DOHH2 (cell line): ENCODE measurements around the gene C1GALT1.

Source experiments
- H3F3A ChIP-seq: fragments of 200-600 bp; sonication (generic), shearing (Covaris generic); 2 replicates; pipeline ENCODE4 v1.6.0; 2016; ENCODE audit warnings: antibody characterized with exemption, mild to moderate bottlenecking; ENCODE audit not compliant: control insufficient read depth, insufficient read depth
- H3K27ac ChIP-seq: fragments of 200-600 bp; sonication (generic); 2 replicates; pipeline ENCODE4 v1.5.1; 2014; ENCODE audit warnings: low read depth, mild to moderate bottlenecking, low read length, moderate library complexity
- H3K27me3 ChIP-seq: fragments of 200-600 bp; sonication (generic); 2 replicates; pipeline ENCODE4 v1.6.1; 2014; ENCODE audit warnings: mild to moderate bottlenecking, low read length, mixed read lengths; ENCODE audit not compliant: control insufficient read depth
- H3K36me3 ChIP-seq: fragments of 200-600 bp; sonication (generic); 2 replicates; pipeline ENCODE4 v1.6.1; 2014; ENCODE audit warnings: mild to moderate bottlenecking, low read length, moderate library complexity, mixed read lengths; ENCODE audit not compliant: control insufficient read depth
- H3K4me1 ChIP-seq: fragments of 200-600 bp; sonication (generic); 2 replicates; pipeline ENCODE4 v1.6.1; 2014; ENCODE audit warnings: mild to moderate bottlenecking, low read length, mixed read lengths; ENCODE audit not compliant: control insufficient read depth
- H3K4me2 ChIP-seq: fragments of 200-600 bp; sonication (generic); 2 replicates; pipeline ENCODE4 v1.6.0; 2014; ENCODE audit warnings: mild to moderate bottlenecking, low read length, moderate library complexity
- H3K4me3 ChIP-seq: fragments of 200-600 bp; sonication (generic); 2 replicates; pipeline ENCODE4 v1.5.1; 2014; ENCODE audit warnings: mild to moderate bottlenecking, low read length, mixed read lengths
- H3K79me2 ChIP-seq: fragments of 200-600 bp; sonication (generic); 2 replicates; pipeline ENCODE4 v1.6.1; 2014; ENCODE audit warnings: mild to moderate bottlenecking, low read length, mixed read lengths; ENCODE audit not compliant: control insufficient read depth
- H3K9me2 ChIP-seq: fragments of 200-600 bp; sonication (generic); replicated peaks from 2 replicates; pipeline ENCODE4 v1.6.1; 2014; ENCODE audit warnings: mild to moderate bottlenecking, low read length, mixed read lengths; ENCODE audit not compliant: control insufficient read depth
- H3K9me3 ChIP-seq: fragments of 200-600 bp; sonication (generic); 2 replicates; pipeline ENCODE4 v1.6.1; 2014; ENCODE audit warnings: antibody characterized with exemption, low read length, mixed read lengths; ENCODE audit not compliant: control insufficient read depth, insufficient read depth
- H4K20me1 ChIP-seq: fragments of 200-600 bp; sonication (generic); 2 replicates; pipeline ENCODE4 v1.6.0; 2014; ENCODE audit warnings: low read depth, mild to moderate bottlenecking, antibody characterized with exemption, low read length, moderate library complexity; ENCODE audit not compliant: control insufficient read depth, insufficient read depth
- EZH2phosphoT487 ChIP-seq: fragments of 200-600 bp; sonication (generic); IDR thresholded peaks from 2 replicates; pipeline ENCODE4 v1.6.1; 2017; ENCODE audit warnings: borderline replicate concordance, mild to moderate bottlenecking, antibody characterized with exemption, low read length, moderate library complexity, mixed read lengths
- TF ChIP-seq, protein P1 (sequence below): fragments of 200-600 bp; sonication (generic); IDR thresholded peaks from one replicate; pipeline ENCODE4 v1.5.1; 2014; ENCODE audit warnings: antibody characterized with exemption, mild to moderate bottlenecking, low read depth, low read length; ENCODE audit not compliant: poor library complexity, severe bottlenecking

Gene C1GALT1

DNA sequence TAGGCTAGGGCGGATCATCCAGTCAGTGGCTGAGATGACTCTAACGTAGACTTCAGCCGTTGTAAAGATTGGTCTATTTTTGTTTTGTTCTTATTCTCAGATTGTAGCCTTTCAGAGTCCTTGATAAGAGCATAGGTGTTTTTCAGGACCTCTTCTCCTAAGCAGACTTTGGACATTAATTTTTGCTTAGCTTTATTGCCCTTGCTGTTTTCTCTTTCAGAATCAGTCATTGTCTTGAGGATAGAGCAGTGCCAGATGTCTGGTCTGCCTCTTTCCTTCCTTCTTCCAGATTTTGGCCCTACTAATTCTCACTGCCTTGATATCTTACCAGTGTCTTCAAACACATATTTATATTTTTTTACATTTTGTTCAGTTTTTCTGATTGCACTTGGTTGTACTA lies 49.5 kb downstream of the C1GALT1 start:
- Histone ChIP-seq H3K9me2 (no peaks in the 10 kb centered on the region), H3F3A (no peaks in the 10 kb centered on the region), H3K4me3 (no peak overlapping the region), H3K36me3 (peaks cover 15% of the 10 kb centered on the region), H4K20me1 (no peaks in the 10 kb centered on the region), H3K4me2 (no peak overlapping the region), H3K27ac (no peak overlapping the region), H3K4me1 (no peaks in the 10 kb centered on the region), H3K79me2 (peaks cover 19% of the 10 kb centered on the region), H3K9me3 (peaks cover 5% of the 10 kb centered on the region; the same call in 1 of the 2 replicates), H3K27me3 (no peaks in the 10 kb centered on the region)
- TF ChIP-seq, protein P1, sequence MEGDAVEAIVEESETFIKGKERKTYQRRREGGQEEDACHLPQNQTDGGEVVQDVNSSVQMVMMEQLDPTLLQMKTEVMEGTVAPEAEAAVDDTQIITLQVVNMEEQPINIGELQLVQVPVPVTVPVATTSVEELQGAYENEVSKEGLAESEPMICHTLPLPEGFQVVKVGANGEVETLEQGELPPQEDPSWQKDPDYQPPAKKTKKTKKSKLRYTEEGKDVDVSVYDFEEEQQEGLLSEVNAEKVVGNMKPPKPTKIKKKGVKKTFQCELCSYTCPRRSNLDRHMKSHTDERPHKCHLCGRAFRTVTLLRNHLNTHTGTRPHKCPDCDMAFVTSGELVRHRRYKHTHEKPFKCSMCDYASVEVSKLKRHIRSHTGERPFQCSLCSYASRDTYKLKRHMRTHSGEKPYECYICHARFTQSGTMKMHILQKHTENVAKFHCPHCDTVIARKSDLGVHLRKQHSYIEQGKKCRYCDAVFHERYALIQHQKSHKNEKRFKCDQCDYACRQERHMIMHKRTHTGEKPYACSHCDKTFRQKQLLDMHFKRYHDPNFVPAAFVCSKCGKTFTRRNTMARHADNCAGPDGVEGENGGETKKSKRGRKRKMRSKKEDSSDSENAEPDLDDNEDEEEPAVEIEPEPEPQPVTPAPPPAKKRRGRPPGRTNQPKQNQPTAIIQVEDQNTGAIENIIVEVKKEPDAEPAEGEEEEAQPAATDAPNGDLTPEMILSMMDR = no peak
- TF ChIP-seq EZH2phosphoT487 = no peak

- no peak overlapping the region for H3K27ac ChIP-seq
- no peaks in the 10 kb centered on the region for H4K20me1 ChIP-seq
- peaks cover 46% of the 10 kb centered on the region for H3K36me3 ChIP-seq
- TF ChIP-seq, protein P1 = no peak
- no peak for TF ChIP-seq EZH2phosphoT487
- H3K4me1 ChIP-seq = no peaks in the 10 kb centered on the region
- no peaks in the 10 kb centered on the region for H3K27me3 ChIP-seq
- no peak overlapping the region for H3K4me2 ChIP-seq
- H3K79me2 ChIP-seq = peaks cover 16% of the 10 kb centered on the region
- no peaks in the 10 kb centered on the region for H3K9me2 ChIP-seq
- H3K4me3 ChIP-seq = no peak overlapping the region
- peaks cover 5% of the 10 kb centered on the region; the same call in 1 of the 2 replicates for H3K9me3 ChIP-seq
- H3F3A ChIP-seq = no peaks in the 10 kb centered on the region
Measured at GRCh38 chr7:7235347-7235746, 53.0 kb downstream of the C1GALT1 start.

DNA sequence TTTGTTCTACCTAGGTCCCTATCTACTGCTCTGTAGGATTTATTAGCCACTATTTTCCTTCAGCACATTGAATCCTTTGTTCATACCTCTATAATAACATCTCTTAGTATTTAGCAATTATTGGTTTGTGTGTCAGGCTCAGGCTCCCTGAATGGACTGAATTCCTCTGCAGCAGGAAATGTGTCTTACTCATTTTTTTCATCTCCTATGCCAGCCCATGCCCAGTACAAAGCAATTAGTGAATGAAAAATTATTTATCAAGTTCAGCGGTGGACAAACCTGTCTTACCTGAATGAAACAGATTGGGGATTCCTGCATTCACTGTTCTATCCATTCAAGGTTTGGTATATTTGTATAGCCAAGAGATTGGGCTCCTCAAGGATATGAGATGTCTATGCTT lies 53.7 kb downstream of the C1GALT1 start:
- H3K4me1 ChIP-seq = no peaks in the 10 kb centered on the region
- peaks cover 48% of the 10 kb centered on the region for H3K36me3 ChIP-seq
- no peak overlapping the region for H3K4me3 ChIP-seq
- no peaks in the 10 kb centered on the region for H3K27me3 ChIP-seq
- H3F3A ChIP-seq = no peaks in the 10 kb centered on the region
- H3K9me3 ChIP-seq = peaks cover 4% of the 10 kb centered on the region; the same call in 1 of the 2 replicates
- H3K4me2 ChIP-seq = no peak overlapping the region
- H3K27ac ChIP-seq = no peak overlapping the region
- TF ChIP-seq, protein P1 = no peak
- no peak for TF ChIP-seq EZH2phosphoT487
- H3K9me2 ChIP-seq = no peaks in the 10 kb centered on the region
- no peaks in the 10 kb centered on the region for H4K20me1 ChIP-seq
- H3K79me2 ChIP-seq = peaks cover 15% of the 10 kb centered on the region
